H1 (cell line): ENCODE results near the gene CLMP. TPM values are rescaled to one million over a fixed set of nuclear protein-coding genes. Genes with fewer than 3 reads are reported as not detected.

ENCODE experiments used
- CBX5 ChIP-seq: fragments of 300-800, 300-1000 bp; sonication (generic); IDR thresholded peaks from 2 replicates; pipeline ENCODE4 v1.7.1; 2016; ENCODE audit warnings: antibody characterized with exemption, low read length, low read depth
- CHD7 ChIP-seq: fragments of 300-600 bp; sonication (generic); IDR thresholded peaks from 2 replicates; pipeline ENCODE4 v1.7.1; 2012; ENCODE audit warnings: low read length, moderate library complexity, mild to moderate bottlenecking, inconsistent platforms; ENCODE audit not compliant: insufficient replicate concordance
- EZH2 ChIP-seq: fragments of 200-600 bp; sonication (generic); IDR thresholded peaks from 2 replicates; pipeline ENCODE4 v1.7.1; 2012; ENCODE audit warnings: low read depth, mild to moderate bottlenecking, moderate library complexity, low read length, inconsistent platforms; ENCODE audit not compliant: severe bottlenecking
- SIRT6 ChIP-seq: IDR thresholded peaks from one replicate; pipeline ENCODE4 v1.7.1; 2012; ENCODE audit warnings: low read length, inconsistent platforms
- SP4 ChIP-seq: IDR thresholded peaks from 2 replicates; pipeline ENCODE4 v1.6.1; 2012; ENCODE audit warnings: low read length, inconsistent platforms
- polyA plus RNA-seq, 7 experiments: library from polyadenylated mRNA; depleted of rRNA in 3 of 7; stranded (reverse) in 5 of 7; unstranded in 2 of 7; fragments of >200 nt in 5 of 7; fragments of 200-250 nt in 2 of 7; gene quantifications; 1 replicate in 5 of 7; 2 replicates in 1 of 7; 4 replicates in 1 of 7; pipeline versions ENCODE4 v1.2.1 to v1.2.3, GENCODE V29; 2011 to 2013; ENCODE audit warnings: missing spikeins in 2 of 7, mixed read lengths in 2 of 7
- total RNA-seq: library from RNA; stranded (reverse); fragmentation: NEBNext Ultra II Directional; extraction: Animal tissue kit (Norgen Biotek cat#: 25700); gene quantifications from 2 replicates; pipeline ENCODE4 v1.2.1, GENCODE V29; 2021

CLMP gene
- total and polyA plus RNA-seq, 2 of the 8 experiments (the other 6 are each of a cell fraction or from before 2014, with no cell fraction given): 9.9 to 24.1 TPM

DNA sequence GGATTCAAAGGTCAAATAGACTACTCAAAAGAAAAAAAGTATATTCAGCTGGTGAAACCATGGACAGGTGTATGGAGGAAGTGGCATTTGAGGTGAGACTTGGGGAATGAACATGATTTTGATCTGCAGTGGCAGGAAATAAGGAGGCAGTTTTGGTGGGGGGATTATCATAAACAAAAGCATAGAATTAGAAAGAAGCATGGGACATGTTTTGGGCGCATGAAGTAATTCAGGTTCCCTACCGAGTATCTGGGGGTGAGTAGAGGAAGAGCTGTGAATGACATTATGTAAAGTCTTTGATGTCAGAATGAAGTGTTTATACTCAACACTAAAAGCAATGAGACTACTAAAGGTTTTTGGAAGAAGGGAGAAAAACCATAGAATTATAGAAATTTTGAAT, 3.1 kb downstream of the CLMP start (continued):
- TF ChIP-seq CHD7: no peak
- no peak for TF ChIP-seq EZH2
- no peak for TF ChIP-seq SP4
- no peak for TF ChIP-seq CBX5
- no peak for TF ChIP-seq SIRT6
